Measurements from ENCODE around the gene AIPL1. TPM values are rescaled to one million over a fixed set of nuclear protein-coding genes. Genes with fewer than 3 reads are reported as not detected.

The AIPL1 gene
- total and polyA plus RNA-seq, 2 of the 13 experiments (the other 11 are each of a cell fraction or from before 2014, with no cell fraction given): not detected

GRCh38 chr17:6475411-6475810 is 40.5 kb upstream of the AIPL1 start:
- H3K27ac ChIP-seq (ENCODE audit: extremely low read length, insufficient read depth, low read length): no peak overlapping the region
- intact Hi-C loops (cut with micrococcal nuclease; ENCODE audit: unreplicated experiment) (loop anchor here (10.0 kb wide), 1 partner anchor 79 kb away; the partner anchor contains the start of gene PITPNM3), in situ Hi-C loops (cut with HindIII; ENCODE audit: extremely low pct_ligation_motif_present, low pct_unique_long_range_greater_than_20kb) (no loop called here)
- H3K27me3 ChIP-seq (ENCODE audit: control insufficient read depth in 1 of 2, insufficient read depth in 2 of 2, low read length in 2 of 2): no peaks in the 10 kb centered on the region
- H3K4me1 ChIP-seq (ENCODE audit: insufficient read depth, low read length): no peaks in the 10 kb centered on the region
- H2AFZ ChIP-seq (ENCODE audit: low read length): no peak overlapping the region
- no peak for ATAC-seq
- no peaks in the 10 kb centered on the region for H3K36me3 ChIP-seq (replicated peaks in 1 of 2; ENCODE audit: control insufficient read depth in 1 of 2, insufficient read depth in 2 of 2, low read length in 2 of 2)
- POLR2A ChIA-PET: no interaction called here
- CTCF ChIA-PET (ENCODE audit: low intra/inter-chr PET ratio, low total read pairs): no interaction called here
- H3K79me2 ChIP-seq (ENCODE audit: insufficient read depth, low read length): no peaks in the 10 kb centered on the region
- H3K9me3 ChIP-seq (ENCODE audit: low read length): no peaks in the 10 kb centered on the region
- BruUV-seq (replicated peaks): no TSS peak
- no peak for TF ChIP-seq MEIS1 (CRISPR knock-in tag; IDR thresholded peaks at IDR 0.05; ENCODE audit: borderline replicate concordance)
- no peak for TF ChIP-seq ZNF691 (CRISPR knock-in tag; IDR thresholded peaks at IDR 0.05; ENCODE audit: borderline replicate concordance, low read depth)
- TF ChIP-seq RFX5 (IDR thresholded peaks at IDR 0.05; ENCODE audit: low read depth, low read length): no peak
- TF ChIP-seq RXRA (CRISPR knock-in tag; IDR thresholded peaks at IDR 0.05): no peak
- no peak for TF ChIP-seq SP2 (CRISPR knock-in tag; IDR thresholded peaks at IDR 0.05)
- TF ChIP-seq NR3C1 (CRISPR knock-in tag; IDR thresholded peaks at IDR 0.05): no peak
- no peak for TF ChIP-seq HDAC1 (CRISPR knock-in tag; IDR thresholded peaks at IDR 0.05)
- TF ChIP-seq ZNF703 (CRISPR knock-in tag; IDR thresholded peaks at IDR 0.05; ENCODE audit: borderline replicate concordance): no peak
- no peak for TF ChIP-seq KDM2A (CRISPR knock-in tag; IDR thresholded peaks at IDR 0.05; ENCODE audit: borderline replicate concordance, low read depth)
- TF ChIP-seq KLF9 (CRISPR knock-in tag; IDR thresholded peaks at IDR 0.05; ENCODE audit: low read depth): no peak
- no peak for TF ChIP-seq ZFP91 (CRISPR knock-in tag; IDR thresholded peaks at IDR 0.05; ENCODE audit: borderline replicate concordance)
- no peak overlapping the region for H3K4me2 ChIP-seq (ENCODE audit: low read depth, low read length)
- no peak for DNase-seq (ENCODE audit: low spot score)
- no peaks in the 10 kb centered on the region for H4K20me1 ChIP-seq (ENCODE audit: insufficient read depth, low read length)
- H3K9ac ChIP-seq (ENCODE audit: insufficient read depth, low read depth, low read length): no peak overlapping the region
- no peak overlapping the region for H3K4me3 ChIP-seq (replicated peaks in 1 of 3; ENCODE audit: insufficient read depth in 1 of 3, low read depth in 2 of 3, low read length in 3 of 3)
- FAIRE-seq: no peak
- 49% methylated on average over 4 of the region's 4 CpGs for WGBS (ENCODE audit: low lambda C conversion rate)
